ENCODE results near the gene VWA8.

VWA8 gene

GRCh38 chr13:41713405-41713804 is 247.5 kb downstream of the VWA8 start:
- TF ChIP-seq CTCF (IDR thresholded peaks at IDR 0.05; ENCODE audit: low read depth, low read length, missing control alignments): no peak
- in situ Hi-C loops (cut with HindIII; ENCODE audit: low pct_ligation_motif_present, low sequenced_read_pairs): no loop called here

GRCh38 chr13:41710771-41711170 is 250.1 kb downstream of the VWA8 start:
- Histone ChIP-seq H3K36me3 (replicated peaks) (no peaks in the 10 kb centered on the region), H3K4me3 (ENCODE audit: low read depth, low read length) (no peak overlapping the region), H3K27me3 (replicated peaks) (no peaks in the 10 kb centered on the region), H3K27ac (no peak overlapping the region)
- TF ChIP-seq CTCF (IDR thresholded peaks at IDR 0.05; ENCODE audit: low read depth, low read length, missing control alignments): no peak
- no peak for DNase-seq
- in situ Hi-C loops (cut with HindIII; ENCODE audit: low pct_ligation_motif_present, low sequenced_read_pairs): no loop called here

More at GRCh38 chr13:41713405-41713804, 247.5 kb downstream of the VWA8 start:
- DNase-seq: no peak
- Histone ChIP-seq H3K4me3 (ENCODE audit: low read depth, low read length) (no peak overlapping the region), H3K36me3 (replicated peaks) (no peaks in the 10 kb centered on the region), H3K27me3 (replicated peaks) (no peaks in the 10 kb centered on the region), H3K27ac (no peak overlapping the region)

GRCh38 chr13:41709511-41709910 is 251.4 kb downstream of the VWA8 start:
- no peak overlapping the region for H3K27ac ChIP-seq
- H3K27me3 ChIP-seq (replicated peaks): no peaks in the 10 kb centered on the region
- no peak overlapping the region for H3K4me3 ChIP-seq (ENCODE audit: low read depth, low read length)
- H3K36me3 ChIP-seq (replicated peaks): no peaks in the 10 kb centered on the region
- in situ Hi-C loops (cut with HindIII; ENCODE audit: low pct_ligation_motif_present, low sequenced_read_pairs): no loop called here
- no peak for DNase-seq
- TF ChIP-seq CTCF (IDR thresholded peaks at IDR 0.05; ENCODE audit: low read depth, low read length, missing control alignments): no peak

- no peak overlapping the region for H3K4me3 ChIP-seq (ENCODE audit: low read depth, low read length)
- H3K27ac ChIP-seq: no peak overlapping the region
- H3K27me3 ChIP-seq (replicated peaks): no peaks in the 10 kb centered on the region
- DNase-seq: no peak
- in situ Hi-C loops (cut with HindIII; ENCODE audit: low pct_ligation_motif_present, low sequenced_read_pairs): no loop called here
- no peaks in the 10 kb centered on the region for H3K36me3 ChIP-seq (replicated peaks)
- no peak for TF ChIP-seq CTCF (IDR thresholded peaks at IDR 0.05; ENCODE audit: low read depth, low read length, missing control alignments)
Observed at GRCh38 chr13:41708713-41709112, 252.2 kb downstream of the VWA8 start.

- H3K27me3 ChIP-seq (replicated peaks): no peaks in the 10 kb centered on the region
- TF ChIP-seq CTCF (IDR thresholded peaks at IDR 0.05; ENCODE audit: low read depth, low read length, missing control alignments): no peak
- in situ Hi-C loops (cut with HindIII; ENCODE audit: low pct_ligation_motif_present, low sequenced_read_pairs): no loop called here
- no peak for DNase-seq
- H3K27ac ChIP-seq: no peak overlapping the region
- no peak overlapping the region for H3K4me3 ChIP-seq (ENCODE audit: low read depth, low read length)
- H3K36me3 ChIP-seq (replicated peaks): no peaks in the 10 kb centered on the region
Observed at GRCh38 chr13:41707194-41707821, 253.6 kb downstream of the VWA8 start.

GRCh38 chr13:41706152-41706551 is 254.8 kb downstream of the VWA8 start:
- no peak overlapping the region for H3K27ac ChIP-seq
- no peaks in the 10 kb centered on the region for H3K36me3 ChIP-seq (replicated peaks)
- TF ChIP-seq CTCF (IDR thresholded peaks at IDR 0.05; ENCODE audit: low read depth, low read length, missing control alignments): no peak
- no peak overlapping the region for H3K4me3 ChIP-seq (ENCODE audit: low read depth, low read length)
- H3K27me3 ChIP-seq (replicated peaks): no peaks in the 10 kb centered on the region
- no peak for DNase-seq
- in situ Hi-C loops (cut with HindIII; ENCODE audit: low pct_ligation_motif_present, low sequenced_read_pairs): no loop called here
